HepG2 (cell line): ENCODE measurements around the gene GRK6. TPM values are rescaled to one million over a fixed set of nuclear protein-coding genes. Genes with fewer than 3 reads are reported as not detected.
A peak's percentile ranks its signal among the peaks of the same experiment; 100 is the strongest.

Experiments
- ATAC-seq: fragments of 200-7000 bp; cut with Tn5 transposase; 3 replicates; pipeline ENCODE4 v1.9.1; 2020; ENCODE audit warnings: mild to moderate bottlenecking, moderate library complexity
- BruUV-seq: library from RNA; stranded (reverse); fragments of 400-500 nt; replicated peaks from 2 replicates; lab custom pipeline; 2021; lab: Mats Ljungman, UMichigan
- CTCF ChIA-PET: fragments of 300-600 bp; formaldehyde crosslinking; extraction: SDS; loops from one replicate; lab custom pipeline; 2021; ENCODE audit warnings: low total read pairs, inconsistent platforms, low intra/inter-chr PET ratio; lab: Yijun Ruan, JAX
- POLR2A ChIA-PET: fragments of 350-600 bp; sonication (Branson Sonifier 250); formaldehyde crosslinking; loops from one replicate; lab custom pipeline; 2020; ENCODE audit warnings: antibody characterized with exemption, inconsistent platforms; lab: Yijun Ruan, JAX
- DNase-seq: peaks from one replicate; pipeline ENCODE4 v3.0.0-alpha.2; 2015; ENCODE audit warnings: low spot score
- FAIRE-seq: peaks from 3 replicates; lab custom pipeline; 2011; peaks lifted over from hg19 to GRCh38; lab: Jason Lieb, UNC
- H2AFZ ChIP-seq: one replicate; pipeline ENCODE4 v1.6.1; 2011; ENCODE audit warnings: low read length, inconsistent platforms
- H3K27ac ChIP-seq: fragments of 300-600 bp; 3 replicates; pipeline ENCODE4 v1.8.0; 2011; ENCODE audit warnings: mixed run types, mild to moderate bottlenecking, mixed read lengths, low read length, inconsistent platforms; ENCODE audit not compliant: insufficient read depth; ENCODE audit errors: extremely low read length
- H3K27me3 ChIP-seq, 2 experiments: fragments of 200-600 bp in 1 of 2; 2 replicates in 1 of 2; 3 replicates in 1 of 2; pipeline versions ENCODE4 v1.6.0 to v1.8.0; 2011; ENCODE audit warnings: low read length in 2 of 2, mild to moderate bottlenecking in 2 of 2, moderate library complexity in 2 of 2, inconsistent platforms in 1 of 2; ENCODE audit not compliant: insufficient read depth in 2 of 2, control insufficient read depth in 1 of 2
- H3K36me3 ChIP-seq, 2 experiments: fragments of 200-600 bp in 1 of 2; replicated peaks in 1 of 2; 2 replicates in 1 of 2; 3 replicates in 1 of 2; pipeline versions ENCODE4 v1.5.1 to v1.8.0; 2011; ENCODE audit warnings: low read length in 2 of 2, inconsistent platforms in 1 of 2; ENCODE audit not compliant: insufficient read depth in 2 of 2, control insufficient read depth in 1 of 2
- H3K4me1 ChIP-seq: 2 replicates; pipeline ENCODE4 v1.5.1; 2012; ENCODE audit warnings: low read length, inconsistent platforms; ENCODE audit not compliant: insufficient read depth
- H3K4me2 ChIP-seq: 2 replicates; pipeline ENCODE4 v1.6.0; 2011; ENCODE audit warnings: low read depth, low read length, inconsistent platforms
- H3K4me3 ChIP-seq, 3 experiments: fragments of 200-600 bp in 1 of 3; sonication (generic), shearing (Covaris generic) in 1 of 3; replicated peaks in 1 of 3; 2 replicates each; pipeline ENCODE4 v1.5.1; 2011 to 2016; ENCODE audit warnings: low read length in 3 of 3, inconsistent platforms in 2 of 3, low read depth in 2 of 3, mild to moderate bottlenecking in 2 of 3, control low read depth in 1 of 3, mixed read lengths in 1 of 3; ENCODE audit not compliant: insufficient read depth in 1 of 3
- H3K79me2 ChIP-seq: one replicate; pipeline ENCODE4 v1.6.1; 2011; ENCODE audit warnings: low read length, inconsistent platforms; ENCODE audit not compliant: insufficient read depth
- H3K9ac ChIP-seq: 2 replicates; pipeline ENCODE4 v1.6.0; 2011; ENCODE audit warnings: mild to moderate bottlenecking, low read depth, low read length, inconsistent platforms; ENCODE audit not compliant: insufficient read depth
- H3K9me3 ChIP-seq: 2 replicates; pipeline ENCODE4 v1.5.1; 2012; ENCODE audit warnings: mild to moderate bottlenecking, low read length
- H4K20me1 ChIP-seq: 2 replicates; pipeline ENCODE4 v1.6.0; 2011; ENCODE audit warnings: inconsistent platforms, mild to moderate bottlenecking, low read length, moderate library complexity; ENCODE audit not compliant: insufficient read depth
- ARNTL ChIP-seq: sonication (generic); formaldehyde crosslinking; IDR thresholded peaks from 2 replicates; pipeline ENCODE4 v1.4.0; 2020; ENCODE audit warnings: mild to moderate bottlenecking, missing genetic modification reagents
- ATF4 ChIP-seq, 2 experiments: fragments of 450-650 bp in 1 of 2; sonication (generic) in 1 of 2; formaldehyde crosslinking; IDR thresholded peaks; 2 replicates each; pipeline versions ENCODE4 v1.5.0 to v1.8.0; 2020 to 2022; ENCODE audit warnings: mild to moderate bottlenecking in 1 of 2, missing genetic modification reagents in 1 of 2
- CCAR2 ChIP-seq: fragments of 200-400 bp; formaldehyde crosslinking; optimal IDR thresholded peaks from 2 replicates; pipeline ENCODE3; 2018; ENCODE audit warnings: low read depth, mild to moderate bottlenecking, low read length, moderate library complexity
- GABPB1 ChIP-seq: IDR thresholded peaks from 2 replicates; pipeline ENCODE4 v1.6.1; 2016; ENCODE audit warnings: mild to moderate bottlenecking, missing genetic modification reagents, moderate library complexity, missing compliant biosample characterization
- HNF4G ChIP-seq, 2 experiments: sonication (generic) in 1 of 2; formaldehyde crosslinking in 1 of 2; IDR thresholded peaks; 2 replicates each; pipeline versions ENCODE4 v1.4.0 to v1.6.1; 2011 to 2020; ENCODE audit warnings: borderline replicate concordance in 2 of 2, low read depth in 2 of 2, mild to moderate bottlenecking in 2 of 2, low read length in 1 of 2, missing genetic modification reagents in 1 of 2, moderate library complexity in 1 of 2
- IRF2 ChIP-seq: IDR thresholded peaks from 2 replicates; pipeline ENCODE4 v1.6.1; 2018; ENCODE audit warnings: missing genetic modification reagents, missing compliant biosample characterization
- JUND ChIP-seq: sonication (generic); formaldehyde crosslinking; IDR thresholded peaks from 2 replicates; pipeline ENCODE4 v1.8.0; 2022; ENCODE audit warnings: mild to moderate bottlenecking, missing genetic modification reagents
- NR2F6 ChIP-seq, 2 experiments: IDR thresholded peaks; 2 replicates each; pipeline ENCODE4 v1.6.1; 2016; ENCODE audit warnings: antibody characterized with exemption in 1 of 2, mild to moderate bottlenecking in 1 of 2
- RARG ChIP-seq: sonication (generic); formaldehyde crosslinking; IDR thresholded peaks from 2 replicates; pipeline ENCODE4 v1.4.0; 2020; ENCODE audit warnings: low read depth, mild to moderate bottlenecking, missing genetic modification reagents
- SETDB1 ChIP-seq: sonication (generic); formaldehyde crosslinking; IDR thresholded peaks from 2 replicates; pipeline ENCODE4 v1.5.1; 2020; ENCODE audit warnings: missing genetic modification reagents, mild to moderate bottlenecking, borderline replicate concordance
- ZNF343 ChIP-seq: sonication (generic); formaldehyde crosslinking; IDR thresholded peaks from 2 replicates; pipeline ENCODE4 v1.4.0; 2020; ENCODE audit warnings: mild to moderate bottlenecking, missing genetic modification reagents
- ZNF644 ChIP-seq: IDR thresholded peaks from 2 replicates; pipeline ENCODE4 v1.6.1; 2016; ENCODE audit warnings: low read depth
- WGBS: methylation state at CpG from one replicate; pipeline ENCODE4 v1.1.6; 2017; ENCODE audit warnings: low lambda C conversion rate; 5-methylcytosine and 5-hydroxymethylcytosine counted together
- in situ Hi-C: cut with HindIII; loops from 2 replicates; pipeline ENCODE4 v1.10.0; 2017; ENCODE audit warnings: low pct_unique_long_range_greater_than_20kb; ENCODE audit not compliant: extremely low pct_ligation_motif_present
- intact Hi-C: fragments of 100-400 bp; cut with micrococcal nuclease; formaldehyde crosslinking; loops from one replicate; pipeline ENCODE4 v1.10.0; 2022; ENCODE audit not compliant: unreplicated experiment
- polyA plus RNA-seq, 8 experiments: library from polyadenylated mRNA; depleted of rRNA in 3 of 8; stranded (reverse) in 7 of 8; unstranded in 1 of 8; fragments of >200 nt; fragmentation: Illumina TruSeq in 4 of 8; extraction: Trizol in 4 of 8; gene quantifications; 2 replicates each; pipeline versions ENCODE4 v1.2.1 to v1.2.3, GENCODE V29; 2011 to 2016; ENCODE audit warnings: low read depth in 4 of 8, missing spikeins in 1 of 8, mixed read lengths in 1 of 8; ENCODE audit not compliant: insufficient read depth in 1 of 8
- total RNA-seq, 5 experiments: library from RNA; depleted of rRNA; stranded (reverse); fragments of >200 nt; fragmentation: Illumina TruSeq; extraction: Trizol; gene quantifications; 2 replicates each; pipeline ENCODE4 v1.2.3, GENCODE V29; 2016; ENCODE audit warnings: low read depth in 1 of 5
- TF ChIP-seq, protein P1 (sequence below): sonication (generic); formaldehyde crosslinking; IDR thresholded peaks from 2 replicates; pipeline ENCODE4 v1.8.1; 2022; ENCODE audit warnings: low read depth, mild to moderate bottlenecking, missing genetic modification reagents
- TF ChIP-seq, protein P2 (sequence below): sonication (generic); formaldehyde crosslinking; IDR thresholded peaks from 2 replicates; pipeline ENCODE4 v1.5.0; 2020; ENCODE audit warnings: mild to moderate bottlenecking, missing genetic modification reagents

Gene GRK6
- total and polyA plus RNA-seq, 2 of the 13 experiments (the other 11 are each of a cell fraction or from before 2014, with no cell fraction given) = 13.2 to 19.9 TPM

DNA sequence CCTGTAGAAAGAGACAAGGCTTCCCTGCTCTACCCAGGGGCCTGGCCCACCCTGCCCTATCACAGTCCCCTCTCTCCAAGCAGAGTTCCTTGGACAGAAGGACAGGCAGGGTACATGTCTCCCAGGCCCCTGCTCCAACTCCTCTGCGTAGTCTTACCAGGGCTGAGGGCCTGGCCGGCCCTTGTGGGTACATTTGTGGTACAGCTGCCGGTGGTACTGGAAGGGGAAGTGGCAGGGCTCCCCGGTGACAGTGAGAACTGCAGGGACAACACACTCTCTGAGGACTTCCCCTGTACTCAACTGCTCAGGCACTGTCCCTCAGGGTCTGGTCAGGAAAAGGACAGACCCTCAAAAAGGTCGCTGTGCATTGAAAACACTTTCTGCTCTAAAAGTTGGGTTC, 20.7 kb upstream of the GRK6 start (continued):
- TF ChIP-seq ARNTL (CRISPR knock-in tag) (no peak), SETDB1 (CRISPR knock-in tag) (no peak), RARG (CRISPR knock-in tag) (no peak), ATF4 (CRISPR knock-in tag; IDR thresholded peaks at IDR 0.05) (no peak), HNF4G (IDR thresholded peaks at IDR 0.05; ENCODE audit: borderline replicate concordance, low read depth, low read length) (no peak), HNF4G (CRISPR knock-in tag; IDR thresholded peaks at IDR 0.05; ENCODE audit: borderline replicate concordance, low read depth) (no peak), NR2F6 (IDR thresholded peaks at IDR 0.05) (no peak), NR2F6 (CRISPR knock-in tag; IDR thresholded peaks at IDR 0.05) (no peak)
- TF ChIP-seq, all 625 proteins: peak for 0

- Histone ChIP-seq H4K20me1 (no peaks in the 10 kb centered on the region), H3K27me3 (0 out of 5 replicates have a peak, but pooled peaks cover 0 to 3% of the 10 kb centered on the region in 2 experiments), H3K4me1 (peaks cover 40% of the 10 kb centered on the region), H3K9ac (peak within 1 kb of the TSS; percentile 20), H3K4me3 (peak within 1 kb of the TSS in 1 of 3 experiments; percentile 48; a peak in 1 of 6 replicates), H3K4me2 (peak within 1 kb of the TSS; percentile 60), H3K9me3 (no peaks in the 10 kb centered on the region), H2AFZ (no peak within 1 kb of the TSS), H3K27ac (peak within 1 kb of the TSS; percentile 61), H3K79me2 (no peaks in the 10 kb centered on the region), H3K36me3 (no peaks in the 10 kb centered on the region)
- in situ Hi-C loops = no loop called here
- peak; percentile 60 for FAIRE-seq
- POLR2A ChIA-PET = interaction anchor here (0.8 to 2.7 kb wide), 11 partner anchors 10 to 55 kb away, joined by 3 to 22 read pairs (median 5); partner anchors contain the start of gene GRK6
- DNase-seq = peak; percentile 41
- peak; percentile 88 for ATAC-seq
- BruUV-seq = TSS peak; percentile 51
- 14% methylated on average over 4 of the region's 9 CpGs for WGBS
- CTCF ChIA-PET = no interaction called here
- intact Hi-C loops = no loop called here
- TF ChIP-seq ZNF343 (CRISPR knock-in tag) = 0 out of 2 replicates have a peak, but pooled peaks have one; percentile 43
- TF ChIP-seq, protein P1, sequence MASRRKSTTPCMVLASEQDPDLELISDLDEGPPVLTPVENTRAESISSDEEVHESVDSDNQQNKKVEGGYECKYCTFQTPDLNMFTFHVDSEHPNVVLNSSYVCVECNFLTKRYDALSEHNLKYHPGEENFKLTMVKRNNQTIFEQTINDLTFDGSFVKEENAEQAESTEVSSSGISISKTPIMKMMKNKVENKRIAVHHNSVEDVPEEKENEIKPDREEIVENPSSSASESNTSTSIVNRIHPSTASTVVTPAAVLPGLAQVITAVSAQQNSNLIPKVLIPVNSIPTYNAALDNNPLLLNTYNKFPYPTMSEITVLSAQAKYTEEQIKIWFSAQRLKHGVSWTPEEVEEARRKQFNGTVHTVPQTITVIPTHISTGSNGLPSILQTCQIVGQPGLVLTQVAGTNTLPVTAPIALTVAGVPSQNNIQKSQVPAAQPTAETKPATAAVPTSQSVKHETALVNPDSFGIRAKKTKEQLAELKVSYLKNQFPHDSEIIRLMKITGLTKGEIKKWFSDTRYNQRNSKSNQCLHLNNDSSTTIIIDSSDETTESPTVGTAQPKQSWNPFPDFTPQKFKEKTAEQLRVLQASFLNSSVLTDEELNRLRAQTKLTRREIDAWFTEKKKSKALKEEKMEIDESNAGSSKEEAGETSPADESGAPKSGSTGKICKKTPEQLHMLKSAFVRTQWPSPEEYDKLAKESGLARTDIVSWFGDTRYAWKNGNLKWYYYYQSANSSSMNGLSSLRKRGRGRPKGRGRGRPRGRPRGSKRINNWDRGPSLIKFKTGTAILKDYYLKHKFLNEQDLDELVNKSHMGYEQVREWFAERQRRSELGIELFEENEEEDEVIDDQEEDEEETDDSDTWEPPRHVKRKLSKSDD = 0 out of 2 replicates have a peak, but pooled peaks have one; percentile 27
- peak; percentile 31; the same call in 1 of the 2 replicates for TF ChIP-seq GABPB1 (CRISPR knock-in tag)
- no peak for TF ChIP-seq JUND
- no peak for TF ChIP-seq CCAR2
- TF ChIP-seq, protein P2, sequence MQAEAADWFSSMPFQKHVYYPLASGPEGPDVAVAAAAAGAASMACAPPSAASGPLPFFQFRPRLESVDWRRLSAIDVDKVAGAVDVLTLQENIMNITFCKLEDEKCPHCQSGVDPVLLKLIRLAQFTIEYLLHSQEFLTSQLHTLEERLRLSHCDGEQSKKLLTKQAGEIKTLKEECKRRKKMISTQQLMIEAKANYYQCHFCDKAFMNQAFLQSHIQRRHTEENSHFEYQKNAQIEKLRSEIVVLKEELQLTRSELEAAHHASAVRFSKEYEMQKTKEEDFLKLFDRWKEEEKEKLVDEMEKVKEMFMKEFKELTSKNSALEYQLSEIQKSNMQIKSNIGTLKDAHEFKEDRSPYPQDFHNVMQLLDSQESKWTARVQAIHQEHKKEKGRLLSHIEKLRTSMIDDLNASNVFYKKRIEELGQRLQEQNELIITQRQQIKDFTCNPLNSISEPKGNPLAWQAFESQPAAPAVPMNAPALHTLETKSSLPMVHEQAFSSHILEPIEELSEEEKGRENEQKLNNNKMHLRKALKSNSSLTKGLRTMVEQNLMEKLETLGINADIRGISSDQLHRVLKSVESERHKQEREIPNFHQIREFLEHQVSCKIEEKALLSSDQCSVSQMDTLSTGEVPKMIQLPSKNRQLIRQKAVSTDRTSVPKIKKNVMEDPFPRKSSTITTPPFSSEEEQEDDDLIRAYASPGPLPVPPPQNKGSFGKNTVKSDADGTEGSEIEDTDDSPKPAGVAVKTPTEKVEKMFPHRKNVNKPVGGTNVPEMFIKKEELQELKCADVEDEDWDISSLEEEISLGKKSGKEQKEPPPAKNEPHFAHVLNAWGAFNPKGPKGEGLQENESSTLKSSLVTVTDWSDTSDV (CRISPR knock-in tag) = 0 out of 2 replicates have a peak, but pooled peaks have one; percentile 39
- TF ChIP-seq ZNF644 (CRISPR knock-in tag) = peak; percentile 72
- 0 out of 2 replicates have a peak, but pooled peaks have one; percentile 15 for TF ChIP-seq IRF2 (CRISPR knock-in tag)
These were observed 17.3 kb upstream of the GRK6 start, which contains the start of gene F12 for GRCh38 chr5:177409043-177409801. F12 (minus strand) TSS chr5:177409564; CDS start chr5:177409527, 37 bp downstream.
